ENCODE measurements around the gene PHACTR3.
A peak's percentile ranks its signal among the peaks of the same experiment; 100 is the strongest.

PHACTR3 gene

GRCh38 chr20:59580146-59580946 lies 24.0 kb upstream of the PHACTR3 start:
- TF ChIP-seq CTCF (IDR thresholded peaks at IDR 0.05; ENCODE audit: poor library complexity, severe bottlenecking), result no peak
- ATAC-seq (ENCODE audit: low read depth) (no peak), DNase-seq (ENCODE audit: low spot score) (peak; percentile 17)
- Histone ChIP-seq H3K27me3 (ENCODE audit: insufficient read depth, poor library complexity, severe bottlenecking) (peaks cover 96% of the 10 kb centered on the region), H3K27ac (ENCODE audit: poor library complexity, severe bottlenecking) (no peak overlapping the region), H3K36me3 (ENCODE audit: low read depth) (no peaks in the 10 kb centered on the region), H3K4me1 (ENCODE audit: insufficient read depth, poor library complexity, severe bottlenecking) (no peaks in the 10 kb centered on the region), H3K4me3 (ENCODE audit: severe bottlenecking) (no peak overlapping the region), H3K9me3 (ENCODE audit: severe bottlenecking) (no peaks in the 10 kb centered on the region)

GRCh38 chr20:59580991-59581401 lies 23.3 kb upstream of the PHACTR3 start:
- H3K27me3 ChIP-seq (ENCODE audit: insufficient read depth, poor library complexity, severe bottlenecking), result peaks cover 96% of the 10 kb centered on the region

GRCh38 chr20:59581993-59582679 lies 22.2 kb upstream of the PHACTR3 start:
- no peaks in the 10 kb centered on the region for H3K4me1 ChIP-seq (ENCODE audit: insufficient read depth, poor library complexity, severe bottlenecking)
- no peaks in the 10 kb centered on the region for H3K36me3 ChIP-seq (ENCODE audit: low read depth)
- peaks cover 96% of the 10 kb centered on the region for H3K27me3 ChIP-seq (ENCODE audit: insufficient read depth, poor library complexity, severe bottlenecking)
- no peak overlapping the region for H3K27ac ChIP-seq (ENCODE audit: poor library complexity, severe bottlenecking)
- no peak for ATAC-seq (ENCODE audit: low read depth)
- TF ChIP-seq CTCF (IDR thresholded peaks at IDR 0.05; ENCODE audit: poor library complexity, severe bottlenecking), result no peak
- no peak overlapping the region for H3K4me3 ChIP-seq (ENCODE audit: severe bottlenecking)
- H3K9me3 ChIP-seq (ENCODE audit: severe bottlenecking), result no peaks in the 10 kb centered on the region
- peak; percentile 42 for DNase-seq (ENCODE audit: low spot score)

More at GRCh38 chr20:59580991-59581401, 23.3 kb upstream of the PHACTR3 start:
- ATAC-seq (ENCODE audit: low read depth), result no peak
- Histone ChIP-seq H3K27ac (ENCODE audit: poor library complexity, severe bottlenecking) (no peak overlapping the region), H3K4me3 (ENCODE audit: severe bottlenecking) (no peak overlapping the region), H3K4me1 (ENCODE audit: insufficient read depth, poor library complexity, severe bottlenecking) (no peaks in the 10 kb centered on the region), H3K36me3 (ENCODE audit: low read depth) (no peaks in the 10 kb centered on the region), H3K9me3 (ENCODE audit: severe bottlenecking) (no peaks in the 10 kb centered on the region)
- DNase-seq (ENCODE audit: low spot score), result peak; percentile 70
- no peak for TF ChIP-seq CTCF (IDR thresholded peaks at IDR 0.05; ENCODE audit: poor library complexity, severe bottlenecking)

GRCh38 chr20:59583428-59584277 lies 20.7 kb upstream of the PHACTR3 start:
- no peak for ATAC-seq (ENCODE audit: low read depth)
- TF ChIP-seq CTCF (IDR thresholded peaks at IDR 0.05; ENCODE audit: poor library complexity, severe bottlenecking), result no peak
- Histone ChIP-seq H3K27ac (ENCODE audit: poor library complexity, severe bottlenecking) (no peak overlapping the region), H3K9me3 (ENCODE audit: severe bottlenecking) (no peaks in the 10 kb centered on the region), H3K36me3 (ENCODE audit: low read depth) (no peaks in the 10 kb centered on the region), H3K4me1 (ENCODE audit: insufficient read depth, poor library complexity, severe bottlenecking) (no peaks in the 10 kb centered on the region), H3K27me3 (ENCODE audit: insufficient read depth, poor library complexity, severe bottlenecking) (peaks cover 97% of the 10 kb centered on the region), H3K4me3 (ENCODE audit: severe bottlenecking) (no peak overlapping the region)
- peak; percentile 75 for DNase-seq (ENCODE audit: low spot score)
